BE2C (cell line): Measurements from ENCODE around the gene ZNF469.

Experiments
- DNase-seq: peaks from one replicate; pipeline ENCODE4 v3.0.0-alpha.2; 2020
- H3K27me3 ChIP-seq: fragments of 250-450 bp; sonication (Bioruptor Pico); 2 replicates; pipeline ENCODE4 v1.5.1; 2020; ENCODE audit warnings: mild to moderate bottlenecking
- H3K36me3 ChIP-seq: fragments of 250-450 bp; sonication (Bioruptor Pico); 2 replicates; pipeline ENCODE4 v1.5.1; 2020; ENCODE audit warnings: mild to moderate bottlenecking
- H3K4me1 ChIP-seq: fragments of 250-450 bp; sonication (Bioruptor Pico); 2 replicates; pipeline ENCODE4 v1.5.1; 2020
- H3K4me3 ChIP-seq: 2 replicates; pipeline ENCODE4 v1.5.1; 2011; ENCODE audit warnings: low read depth, low read length
- H3K9me3 ChIP-seq: fragments of 250-450 bp; sonication (Bioruptor Pico); 2 replicates; pipeline ENCODE4 v1.5.1; 2020
- CTCF ChIP-seq: IDR thresholded peaks from 2 replicates; pipeline ENCODE4 v1.5.1; 2012; ENCODE audit warnings: mild to moderate bottlenecking, low read depth, low read length

The ZNF469 gene

GRCh38 chr16:88398170-88398873 lies 15.6 kb downstream of the ZNF469 start:
- Histone ChIP-seq H3K36me3 (no peaks in the 10 kb centered on the region), H3K4me1 (no peaks in the 10 kb centered on the region), H3K9me3 (no peaks in the 10 kb centered on the region), H3K4me3 (no peak overlapping the region), H3K27me3 (peaks cover 10% of the 10 kb centered on the region)
- DNase-seq, result no peak
- no peak for TF ChIP-seq CTCF

- DNase-seq, result no peak
- no peaks in the 10 kb centered on the region for H3K36me3 ChIP-seq
- no peak overlapping the region for H3K4me3 ChIP-seq
- TF ChIP-seq CTCF, result no peak
- H3K4me1 ChIP-seq, result no peaks in the 10 kb centered on the region
- peaks cover 6% of the 10 kb centered on the region for H3K27me3 ChIP-seq
- no peaks in the 10 kb centered on the region for H3K9me3 ChIP-seq
Observed at GRCh38 chr16:88398874-88399178, 16.1 kb downstream of the ZNF469 start.

- TF ChIP-seq CTCF, result no peak
- no peaks in the 10 kb centered on the region for H3K36me3 ChIP-seq
- H3K27me3 ChIP-seq, result peaks cover 6% of the 10 kb centered on the region
- H3K4me1 ChIP-seq, result no peaks in the 10 kb centered on the region
- no peak overlapping the region for H3K4me3 ChIP-seq
- H3K9me3 ChIP-seq, result no peaks in the 10 kb centered on the region
- DNase-seq, result no peak
Observed at GRCh38 chr16:88400186-88400585, 17.4 kb downstream of the ZNF469 start.

GRCh38 chr16:88401604-88402246 lies 19.0 kb downstream of the ZNF469 start:
- Histone ChIP-seq H3K9me3 (no peaks in the 10 kb centered on the region), H3K4me1 (no peaks in the 10 kb centered on the region; the same call in 1 of the 2 replicates), H3K27me3 (no peaks in the 10 kb centered on the region), H3K4me3 (no peak overlapping the region), H3K36me3 (no peaks in the 10 kb centered on the region)
- no peak for DNase-seq
- no peak for TF ChIP-seq CTCF

- no peak for DNase-seq
- H3K36me3 ChIP-seq, result no peaks in the 10 kb centered on the region
- no peaks in the 10 kb centered on the region for H3K27me3 ChIP-seq
- no peaks in the 10 kb centered on the region for H3K9me3 ChIP-seq
- no peak overlapping the region for H3K4me3 ChIP-seq
- no peak for TF ChIP-seq CTCF
- no peaks in the 10 kb centered on the region; the same call in 1 of the 2 replicates for H3K4me1 ChIP-seq
Observed at GRCh38 chr16:88402551-88403240, 19.9 kb downstream of the ZNF469 start.
